ENCODE measurements around the gene APPL2. TPM values are rescaled to one million over a fixed set of nuclear protein-coding genes. Genes with fewer than 3 reads are reported as not detected.

APPL2 gene
- total RNA-seq, 1 donor from 2014 or later: 37.5 TPM

DNA sequence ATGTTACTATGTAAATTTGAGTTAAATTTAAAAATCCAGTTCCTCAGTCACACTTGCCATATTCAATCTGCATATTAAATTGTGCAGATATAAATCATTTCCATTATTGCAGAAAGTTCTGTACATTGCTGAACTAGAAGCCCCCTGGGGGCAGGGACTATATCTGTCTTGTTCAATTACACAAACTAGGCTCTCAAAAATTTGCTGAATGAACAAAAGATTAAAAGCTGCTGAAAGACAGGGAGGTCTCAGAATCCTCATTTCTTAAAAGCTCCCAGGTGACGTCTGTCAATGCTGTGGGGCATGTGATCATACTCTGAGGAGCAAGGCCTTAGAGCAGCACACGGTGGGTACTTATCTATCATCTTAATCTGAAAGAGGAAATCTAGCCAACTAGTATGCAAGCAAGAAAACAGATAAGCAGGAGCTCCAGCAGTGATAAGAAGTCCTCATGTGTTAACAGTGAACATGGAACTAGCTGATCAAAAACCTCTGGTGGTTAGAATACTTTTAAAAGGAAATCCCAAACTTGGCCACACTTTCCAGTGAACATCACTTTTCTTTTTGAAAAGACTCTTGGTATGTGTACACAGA, 60.5 kb downstream of the APPL2 start:
- Histone ChIP-seq H3K79me2 (ENCODE audit: low read depth) (no peaks in the 10 kb centered on the region), H3K4me3 (no peak overlapping the region), H3K4me1 (no peaks in the 10 kb centered on the region), H3F3A (ENCODE audit: low read depth) (no peaks in the 10 kb centered on the region), H3K27me3 (no peaks in the 10 kb centered on the region), H3K4me2 (no peak overlapping the region), H2AFZ (replicated peaks) (no peak overlapping the region), H3K36me3 (no peaks in the 10 kb centered on the region), H3K27ac (no peak overlapping the region), H3K9ac (no peak overlapping the region), H3K9me3 (ENCODE audit: low read depth) (no peaks in the 10 kb centered on the region), H4K20me1 (ENCODE audit: low read depth) (no peaks in the 10 kb centered on the region)
- H3K27me3 Mint-ChIP-seq (ENCODE audit: insufficient read depth, low read depth): no peaks in the 10 kb centered on the region
- peaks cover 10% of the 10 kb centered on the region for H3K9me3 Mint-ChIP-seq
- no peak overlapping the region for H3K4me3 Mint-ChIP-seq
- DNase-seq (ENCODE audit: low spot score): no peak
- no peaks in the 10 kb centered on the region for H3K4me1 Mint-ChIP-seq
- no peak overlapping the region for H3K27ac Mint-ChIP-seq
- H3K36me3 Mint-ChIP-seq: peaks cover 34% of the 10 kb centered on the region
- TF ChIP-seq, protein P1, sequence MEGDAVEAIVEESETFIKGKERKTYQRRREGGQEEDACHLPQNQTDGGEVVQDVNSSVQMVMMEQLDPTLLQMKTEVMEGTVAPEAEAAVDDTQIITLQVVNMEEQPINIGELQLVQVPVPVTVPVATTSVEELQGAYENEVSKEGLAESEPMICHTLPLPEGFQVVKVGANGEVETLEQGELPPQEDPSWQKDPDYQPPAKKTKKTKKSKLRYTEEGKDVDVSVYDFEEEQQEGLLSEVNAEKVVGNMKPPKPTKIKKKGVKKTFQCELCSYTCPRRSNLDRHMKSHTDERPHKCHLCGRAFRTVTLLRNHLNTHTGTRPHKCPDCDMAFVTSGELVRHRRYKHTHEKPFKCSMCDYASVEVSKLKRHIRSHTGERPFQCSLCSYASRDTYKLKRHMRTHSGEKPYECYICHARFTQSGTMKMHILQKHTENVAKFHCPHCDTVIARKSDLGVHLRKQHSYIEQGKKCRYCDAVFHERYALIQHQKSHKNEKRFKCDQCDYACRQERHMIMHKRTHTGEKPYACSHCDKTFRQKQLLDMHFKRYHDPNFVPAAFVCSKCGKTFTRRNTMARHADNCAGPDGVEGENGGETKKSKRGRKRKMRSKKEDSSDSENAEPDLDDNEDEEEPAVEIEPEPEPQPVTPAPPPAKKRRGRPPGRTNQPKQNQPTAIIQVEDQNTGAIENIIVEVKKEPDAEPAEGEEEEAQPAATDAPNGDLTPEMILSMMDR (IDR thresholded peaks at IDR 0.05): no peak
- TF ChIP-seq EZH2 (IDR thresholded peaks at IDR 0.05) (no peak), EZH2phosphoT487 (IDR thresholded peaks at IDR 0.05) (no peak)

DNA sequence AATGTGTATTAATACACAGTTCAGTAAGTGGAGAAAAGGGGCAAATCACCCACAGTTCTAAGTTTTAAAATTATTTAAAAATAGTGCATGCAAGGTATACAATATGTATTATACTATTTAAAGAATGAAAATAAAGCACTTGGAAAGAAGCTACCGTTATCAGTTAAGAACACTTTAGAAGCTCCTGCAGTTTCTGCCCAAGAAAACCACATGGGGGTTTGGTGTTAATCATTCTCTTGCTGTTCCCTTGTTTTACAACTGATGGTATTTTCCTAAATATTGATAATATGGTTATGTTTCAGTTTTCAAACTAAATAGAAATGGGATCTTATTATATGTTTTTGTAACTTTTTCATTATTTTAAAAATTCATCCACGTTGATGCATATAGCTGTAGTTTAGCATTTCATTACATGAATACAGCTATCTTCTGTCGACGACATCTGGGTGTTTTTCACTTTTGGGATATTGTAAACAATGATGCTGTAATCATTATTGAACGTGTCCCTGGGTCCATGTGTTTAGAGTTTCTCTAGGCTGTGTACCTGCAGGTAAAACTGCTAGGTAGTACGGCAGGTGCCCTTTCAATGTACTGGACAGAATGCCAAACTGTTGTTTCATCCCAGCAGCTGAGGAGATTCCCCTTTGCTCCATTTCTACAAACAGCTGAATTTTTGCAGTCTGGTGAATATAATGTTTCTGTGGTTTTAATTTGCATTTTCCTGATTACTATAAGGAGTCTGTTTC, 64.1 kb downstream of the APPL2 start:
- Histone ChIP-seq H3K4me1 (no peaks in the 10 kb centered on the region), H3K4me3 (no peak overlapping the region), H3F3A (ENCODE audit: low read depth) (no peaks in the 10 kb centered on the region), H3K9ac (no peak overlapping the region), H3K4me2 (no peak overlapping the region), H3K79me2 (ENCODE audit: low read depth) (no peaks in the 10 kb centered on the region), H3K27me3 (no peaks in the 10 kb centered on the region), H3K27ac (no peak overlapping the region), H3K36me3 (peaks cover 12% of the 10 kb centered on the region), H2AFZ (replicated peaks) (no peak overlapping the region), H4K20me1 (ENCODE audit: low read depth) (no peaks in the 10 kb centered on the region), H3K9me3 (ENCODE audit: low read depth) (no peaks in the 10 kb centered on the region)
- Mint-ChIP-seq H3K27me3 (ENCODE audit: insufficient read depth, low read depth) (no peaks in the 10 kb centered on the region), H3K4me3 (no peak overlapping the region), H3K27ac (no peak overlapping the region), H3K36me3 (peaks cover 22% of the 10 kb centered on the region), H3K9me3 (no peaks in the 10 kb centered on the region), H3K4me1 (no peaks in the 10 kb centered on the region)
- TF ChIP-seq EZH2phosphoT487 (IDR thresholded peaks at IDR 0.05): no peak
- DNase-seq (ENCODE audit: low spot score): no peak

DNA sequence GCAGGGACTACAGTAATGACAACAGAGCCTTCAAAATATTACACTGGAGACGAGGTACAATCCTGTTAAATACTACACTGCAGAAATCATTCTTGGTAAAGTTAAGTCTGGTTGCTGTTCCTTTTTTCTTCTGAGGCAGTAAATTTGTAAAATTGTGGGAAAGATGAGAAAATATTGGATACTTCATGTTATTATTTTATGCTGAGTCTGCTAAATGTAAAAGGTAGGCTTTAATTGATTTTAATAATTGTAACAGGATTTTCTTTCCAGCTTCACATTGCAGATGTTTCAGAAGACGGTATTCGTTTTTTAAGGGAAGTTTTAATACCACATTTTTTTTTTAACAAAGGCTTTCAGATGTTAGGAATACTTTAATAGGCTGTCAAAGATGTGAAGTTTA, 65.8 kb downstream of the APPL2 start:
- Histone ChIP-seq H3K79me2 (ENCODE audit: low read depth) (no peaks in the 10 kb centered on the region), H3K4me3 (no peak overlapping the region), H3F3A (ENCODE audit: low read depth) (no peaks in the 10 kb centered on the region), H3K4me1 (no peaks in the 10 kb centered on the region), H2AFZ (replicated peaks) (no peak overlapping the region), H3K27ac (no peak overlapping the region), H3K9me3 (ENCODE audit: low read depth) (no peaks in the 10 kb centered on the region), H3K9ac (no peak overlapping the region), H3K4me2 (no peak overlapping the region), H4K20me1 (ENCODE audit: low read depth) (no peaks in the 10 kb centered on the region), H3K36me3 (peaks cover 15% of the 10 kb centered on the region), H3K27me3 (no peaks in the 10 kb centered on the region)
- TF ChIP-seq EZH2 (IDR thresholded peaks at IDR 0.05) (no peak), EZH2phosphoT487 (IDR thresholded peaks at IDR 0.05) (no peak)
- TF ChIP-seq, protein P1 (IDR thresholded peaks at IDR 0.05): no peak
- Mint-ChIP-seq H3K4me1 (no peaks in the 10 kb centered on the region), H3K27ac (no peak overlapping the region), H3K9me3 (no peaks in the 10 kb centered on the region), H3K4me3 (no peak overlapping the region), H3K36me3 (peaks cover 16% of the 10 kb centered on the region), H3K27me3 (ENCODE audit: insufficient read depth, low read depth) (no peaks in the 10 kb centered on the region)
- no peak for DNase-seq (ENCODE audit: low spot score)

DNA sequence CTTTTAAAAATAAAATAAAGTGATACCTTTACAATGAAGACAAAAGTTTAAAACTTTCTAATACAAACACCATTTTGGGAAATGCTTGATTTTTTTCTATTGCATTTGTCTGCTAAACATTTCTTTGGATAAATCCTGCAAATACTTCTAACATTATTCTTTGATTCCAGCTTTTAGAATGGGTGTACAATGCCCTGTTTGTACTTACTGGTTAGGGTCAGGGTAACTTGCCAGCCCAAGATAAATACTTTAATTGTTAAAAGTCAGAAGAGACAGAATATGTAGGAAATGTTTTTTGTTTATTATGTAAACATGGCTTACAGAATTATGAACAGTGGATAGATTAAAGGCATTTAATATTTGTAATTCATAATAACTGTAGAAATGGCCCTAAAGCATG, 68.0 kb downstream of the APPL2 start:
- no peaks in the 10 kb centered on the region for H3K27me3 Mint-ChIP-seq (ENCODE audit: insufficient read depth, low read depth)
- TF ChIP-seq EZH2 (IDR thresholded peaks at IDR 0.05) (no peak), EZH2phosphoT487 (IDR thresholded peaks at IDR 0.05) (no peak)
- TF ChIP-seq, protein P1 (IDR thresholded peaks at IDR 0.05): no peak
- no peaks in the 10 kb centered on the region for H3K9me3 Mint-ChIP-seq

More for the DNA sequence above, 68.0 kb downstream of the APPL2 start:
- Histone ChIP-seq H3K9ac (no peak overlapping the region), H2AFZ (replicated peaks) (no peak overlapping the region), H3K4me2 (no peak overlapping the region), H3K36me3 (peaks cover 24% of the 10 kb centered on the region), H3K27me3 (no peaks in the 10 kb centered on the region), H3K79me2 (ENCODE audit: low read depth) (no peaks in the 10 kb centered on the region), H3F3A (ENCODE audit: low read depth) (no peaks in the 10 kb centered on the region), H4K20me1 (ENCODE audit: low read depth) (no peaks in the 10 kb centered on the region), H3K9me3 (ENCODE audit: low read depth) (no peaks in the 10 kb centered on the region), H3K27ac (no peak overlapping the region), H3K4me1 (no peaks in the 10 kb centered on the region), H3K4me3 (no peak overlapping the region)
- H3K4me3 Mint-ChIP-seq: no peak overlapping the region
- no peak for DNase-seq (ENCODE audit: low spot score)
- H3K4me1 Mint-ChIP-seq: peaks cover 2% of the 10 kb centered on the region
- peaks cover 19% of the 10 kb centered on the region for H3K36me3 Mint-ChIP-seq
- H3K27ac Mint-ChIP-seq: no peak overlapping the region

All from neural progenitor cell (in vitro differentiated cells).